ENCODE results near the gene TOLLIP. TPM values are rescaled to one million over a fixed set of nuclear protein-coding genes. Genes with fewer than 3 reads are reported as not detected.

The TOLLIP gene
- total RNA-seq, 1 donor from 2014 or later = 128 TPM

DNA sequence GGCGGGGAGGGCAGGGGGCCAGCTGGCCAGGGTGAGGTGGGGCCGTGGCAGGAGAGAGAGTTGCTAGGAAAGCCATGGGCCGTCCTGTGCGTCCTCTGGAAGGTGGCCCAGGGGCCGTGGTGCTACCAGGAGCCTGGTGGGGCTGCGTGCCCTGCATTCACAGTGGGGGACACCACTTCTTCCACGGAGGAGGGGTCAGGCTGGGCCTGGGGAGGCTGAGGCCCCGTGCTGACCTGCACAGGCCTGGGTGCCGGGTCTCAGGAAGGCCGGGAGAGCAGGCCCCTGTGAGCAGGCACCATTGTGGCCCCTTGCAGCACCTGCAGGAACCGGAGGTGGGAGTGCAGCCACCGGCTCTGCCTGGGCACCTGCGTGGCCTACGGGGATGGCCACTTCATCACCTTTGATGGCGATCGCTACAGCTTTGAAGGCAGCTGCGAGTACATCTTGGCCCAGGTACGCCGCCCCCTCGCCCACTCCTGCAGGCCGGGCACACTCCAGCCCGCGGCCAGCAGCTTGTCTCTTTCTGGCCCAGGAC, 74.6 kb downstream of the TOLLIP start:
- ATAC-seq (no peak), DNase-seq (ENCODE audit: low spot score) (peak; percentile 40)

DNA sequence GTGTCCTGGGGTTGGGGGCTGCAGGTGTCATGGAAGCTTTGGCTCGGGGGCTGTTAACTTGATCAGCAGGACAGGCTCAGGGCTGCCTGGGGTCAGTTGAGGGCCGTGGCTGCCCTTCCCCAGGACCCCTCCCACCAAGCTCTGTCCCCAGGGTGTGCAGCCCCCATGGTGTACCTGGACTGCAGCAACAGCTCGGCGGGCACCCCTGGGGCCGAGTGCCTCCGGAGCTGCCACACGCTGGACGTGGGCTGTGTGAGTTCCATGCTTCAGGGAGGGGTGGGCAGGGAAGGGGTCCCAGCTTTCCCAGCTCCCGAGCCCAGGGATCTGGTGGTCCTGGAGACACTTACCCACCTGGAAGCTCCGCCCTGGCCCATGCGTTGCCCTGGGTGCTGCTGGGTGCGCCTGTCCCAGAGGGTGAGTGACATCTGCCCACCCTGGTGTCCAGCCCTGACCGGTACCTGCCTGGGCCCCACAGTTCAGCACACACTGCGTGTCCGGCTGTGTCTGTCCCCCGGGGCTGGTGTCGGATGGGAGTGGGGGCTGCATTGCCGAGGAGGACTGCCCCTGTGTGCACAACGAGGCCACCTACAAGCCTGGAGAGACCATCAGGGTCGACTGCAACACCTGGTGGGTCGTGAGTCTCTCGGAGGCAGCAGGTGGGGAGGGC, 75.2 kb downstream of the TOLLIP start:
- ATAC-seq = no peak
- DNase-seq (ENCODE audit: low spot score) = peak; percentile 40

DNA sequence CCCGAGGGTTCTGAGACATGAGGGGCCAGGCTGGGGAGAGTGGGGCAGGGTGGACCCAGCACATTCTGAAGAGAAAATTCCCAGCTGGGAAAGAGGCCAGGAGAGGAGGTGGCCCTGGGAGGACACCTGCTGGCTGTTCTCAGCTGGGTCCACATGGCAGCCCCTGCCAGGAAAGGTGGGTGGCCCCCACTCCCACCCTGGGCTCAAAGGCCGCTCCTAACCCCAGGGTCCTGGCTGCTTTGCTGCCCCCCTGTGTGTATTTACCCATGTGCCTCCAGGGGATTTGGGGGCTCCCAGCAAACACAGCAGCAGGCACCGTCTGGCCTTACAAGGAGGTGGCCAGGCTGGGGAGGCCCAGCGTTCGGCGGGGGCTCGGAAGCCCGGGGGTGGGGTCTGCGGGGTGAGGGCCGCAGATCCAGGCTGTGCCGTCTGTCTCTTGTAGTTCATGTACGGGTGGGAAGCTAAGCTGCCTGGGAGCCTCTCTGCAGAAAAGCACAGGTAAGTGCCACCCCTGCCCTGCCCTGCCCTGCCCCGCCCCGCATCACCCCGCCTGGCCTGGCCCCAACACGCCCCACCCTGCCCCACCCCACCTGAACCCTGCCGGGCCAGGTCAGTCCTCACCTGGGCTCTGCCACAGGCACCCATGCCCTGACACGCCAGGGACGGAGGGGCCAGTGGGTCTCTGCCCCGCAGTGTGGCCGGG, 75.9 kb downstream of the TOLLIP start:
- ATAC-seq (no peak), DNase-seq (ENCODE audit: low spot score) (peak; percentile 36)

DNA sequence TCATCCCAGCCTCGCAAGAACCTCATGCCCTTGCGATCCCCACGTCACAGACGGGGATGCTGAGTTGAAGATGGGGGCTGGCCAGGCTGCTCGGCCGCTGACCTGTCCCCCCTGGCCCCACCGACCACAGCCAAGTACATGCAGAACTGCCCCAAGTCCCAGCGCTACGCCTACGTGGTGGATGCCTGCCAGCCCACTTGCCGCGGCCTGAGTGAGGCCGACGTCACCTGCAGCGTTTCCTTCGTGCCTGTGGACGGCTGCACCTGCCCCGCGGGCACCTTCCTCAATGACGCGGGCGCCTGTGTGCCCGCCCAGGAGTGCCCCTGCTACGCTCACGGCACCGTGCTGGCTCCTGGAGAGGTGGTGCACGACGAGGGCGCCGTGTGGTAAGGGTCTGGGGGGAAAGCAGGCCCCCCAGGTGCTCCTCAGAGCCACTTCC, 76.5 kb downstream of the TOLLIP start:
- no peak for ATAC-seq
- peak; percentile 41 for DNase-seq (ENCODE audit: low spot score)

DNA sequence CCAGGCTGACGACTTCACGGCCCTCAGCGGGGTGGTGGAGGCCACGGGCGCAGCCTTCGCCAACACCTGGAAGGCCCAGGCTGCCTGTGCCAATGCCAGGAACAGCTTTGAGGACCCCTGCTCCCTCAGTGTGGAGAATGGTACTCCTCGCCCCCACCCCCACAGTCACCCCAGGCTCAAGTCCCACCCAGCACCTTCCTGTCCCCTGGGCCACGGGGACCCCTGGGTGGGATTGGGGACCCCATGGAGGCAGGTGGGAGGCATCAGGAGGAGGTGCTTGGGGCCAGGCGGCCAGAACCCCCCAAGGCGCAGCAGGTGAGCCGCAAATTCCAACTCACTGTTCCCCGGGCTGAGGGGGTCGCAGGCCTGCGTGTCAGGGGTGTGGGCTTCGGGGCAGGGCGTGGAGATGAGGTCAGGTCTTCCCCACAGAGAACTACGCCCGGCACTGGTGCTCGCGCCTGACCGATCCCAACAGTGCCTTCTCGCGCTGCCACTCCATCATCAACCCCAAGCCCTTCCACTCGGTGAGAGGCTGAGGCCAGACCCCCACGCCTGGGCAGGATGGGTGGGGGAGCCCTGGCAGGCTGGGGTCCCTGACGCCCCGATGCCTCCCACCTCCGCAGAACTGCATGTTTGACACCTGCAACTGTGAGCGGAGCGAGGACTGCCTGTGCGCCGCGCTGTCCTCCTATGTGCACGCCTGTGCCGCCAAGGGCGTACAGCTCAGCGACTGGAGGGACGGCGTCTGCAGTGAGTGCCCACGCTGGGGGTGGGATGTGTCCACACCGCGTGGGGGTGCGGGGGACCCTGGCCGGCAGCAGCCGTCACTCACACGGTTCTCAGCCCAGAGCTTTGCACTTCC, 77.2 kb downstream of the TOLLIP start:
- no peak for ATAC-seq
- peak; percentile 42 for DNase-seq (ENCODE audit: low spot score)

DNA sequence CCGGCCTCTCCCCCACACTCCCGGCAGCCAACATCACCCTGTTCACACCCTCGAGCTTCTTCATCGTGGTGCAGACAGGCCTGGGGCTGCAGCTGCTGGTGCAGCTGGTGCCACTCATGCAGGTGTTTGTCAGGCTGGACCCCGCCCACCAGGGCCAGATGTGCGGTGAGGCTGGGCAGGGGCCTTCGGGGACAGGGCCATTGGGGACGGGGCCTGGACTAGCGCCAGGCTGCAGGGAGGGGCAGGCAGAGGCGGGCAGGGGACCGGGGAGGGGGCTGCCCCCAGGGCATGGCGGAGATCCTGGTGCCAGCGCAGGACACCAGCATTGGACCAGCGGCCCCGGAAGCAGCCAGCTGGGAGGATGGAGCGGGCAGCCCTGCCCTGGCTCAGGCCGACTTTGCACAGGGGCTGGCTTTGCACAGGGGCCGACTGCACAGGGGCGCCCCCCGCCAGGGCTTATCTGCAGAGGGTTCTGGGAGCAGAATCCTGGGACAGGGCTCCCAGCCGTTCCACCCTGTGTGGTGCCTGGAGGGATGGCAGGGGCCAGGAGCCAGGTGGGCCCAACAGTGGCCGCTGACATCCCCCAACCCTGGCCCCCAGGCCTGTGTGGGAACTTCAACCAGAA, 77.9 kb downstream of the TOLLIP start:
- DNase-seq (ENCODE audit: low spot score) = no peak
- no peak for ATAC-seq

DNA sequence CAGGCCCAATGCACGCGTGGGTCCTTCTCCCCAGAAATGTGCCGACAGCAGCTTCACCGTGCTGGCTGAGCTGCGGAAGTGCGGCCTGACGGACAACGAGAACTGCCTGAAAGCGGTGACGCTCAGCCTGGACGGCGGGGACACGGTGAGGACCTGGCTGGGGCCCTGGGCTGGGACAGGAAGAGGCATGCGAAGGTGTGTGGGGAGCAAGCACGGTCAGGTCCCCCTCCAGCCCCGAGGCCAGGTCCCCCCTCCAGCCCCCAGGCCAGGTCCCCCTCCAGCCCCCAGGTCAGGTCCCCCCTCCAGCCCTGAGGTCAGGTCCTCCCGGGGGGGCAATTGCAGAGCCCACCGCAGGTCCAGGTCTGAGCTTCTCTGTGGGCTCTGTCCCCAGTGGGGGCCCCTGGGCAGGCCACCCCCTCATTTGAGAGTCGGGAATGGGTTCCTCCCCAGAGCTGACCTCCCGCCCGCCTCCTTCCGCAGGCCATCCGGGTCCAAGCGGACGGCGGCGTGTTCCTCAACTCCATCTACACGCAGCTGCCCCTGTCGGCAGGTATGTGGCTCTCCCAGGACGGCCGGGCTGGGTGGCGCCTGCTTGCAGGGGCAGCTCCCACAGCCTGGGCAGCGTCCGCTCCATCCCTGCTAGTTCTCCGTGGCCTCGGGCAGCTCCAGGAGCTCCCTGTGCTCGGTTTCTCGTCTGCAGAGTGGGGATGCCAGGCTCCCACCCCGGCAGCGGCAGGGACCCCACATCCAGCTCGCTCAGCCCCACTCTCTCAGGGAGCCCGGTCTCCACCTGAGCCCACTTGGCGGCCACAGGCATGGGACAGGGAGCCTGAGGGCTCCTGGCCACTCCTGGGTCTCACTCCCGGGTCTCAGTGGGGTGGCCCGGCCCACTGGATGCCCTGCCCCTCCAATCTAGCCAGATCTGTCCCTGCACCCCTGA, 78.7 kb downstream of the TOLLIP start:
- ATAC-seq (no peak), DNase-seq (ENCODE audit: low spot score) (no peak)

DNA sequence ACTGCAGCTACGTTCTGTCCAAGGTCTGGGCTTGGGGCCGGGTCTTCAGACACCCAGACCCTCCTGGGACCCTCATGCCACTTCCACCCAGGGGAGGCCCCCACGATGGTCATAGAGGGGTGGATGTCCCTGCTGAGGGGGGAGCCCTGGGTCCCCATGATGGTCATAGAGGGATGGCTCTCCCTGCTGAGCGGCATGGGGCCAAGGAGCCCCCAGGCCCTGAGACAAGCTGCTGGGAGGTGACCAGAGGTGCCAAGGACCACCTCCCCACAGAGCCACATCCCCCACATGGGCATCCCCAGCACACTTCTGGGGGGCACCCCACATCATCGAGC, 79.3 kb downstream of the TOLLIP start:
- ATAC-seq (no peak), DNase-seq (ENCODE audit: low spot score) (no peak)

DNA sequence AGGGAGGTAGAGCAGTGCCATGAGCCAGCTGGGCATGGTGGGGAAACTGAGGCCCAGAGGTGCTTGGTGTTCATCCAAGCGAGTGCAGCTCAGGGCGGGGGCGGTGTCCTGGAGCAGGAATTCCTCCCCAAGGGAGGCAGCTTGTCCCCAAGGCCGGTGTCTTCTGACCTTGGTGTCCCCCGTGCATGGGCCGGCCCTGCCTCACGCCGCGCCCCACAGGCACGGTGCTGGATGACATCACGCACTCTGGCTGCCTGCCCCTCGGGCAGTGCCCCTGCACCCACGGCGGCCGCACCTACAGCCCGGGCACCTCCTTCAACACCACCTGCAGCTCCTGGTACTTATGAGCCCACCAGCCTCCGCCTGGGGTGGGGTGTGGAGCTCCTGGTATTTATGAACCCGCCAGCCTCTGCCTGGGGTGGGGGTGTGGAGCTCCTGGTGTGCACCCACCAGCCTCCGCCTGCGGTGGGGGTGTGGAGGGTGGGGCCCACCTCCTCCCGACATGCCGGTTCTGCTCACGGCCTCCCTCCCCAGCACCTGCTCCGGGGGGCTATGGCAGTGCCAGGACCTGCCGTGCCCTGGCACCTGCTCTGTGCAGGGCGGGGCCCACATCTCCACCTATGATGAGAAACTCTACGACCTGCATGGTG, 79.8 kb downstream of the TOLLIP start:
- DNase-seq (ENCODE audit: low spot score) (no peak), ATAC-seq (no peak)

DNA sequence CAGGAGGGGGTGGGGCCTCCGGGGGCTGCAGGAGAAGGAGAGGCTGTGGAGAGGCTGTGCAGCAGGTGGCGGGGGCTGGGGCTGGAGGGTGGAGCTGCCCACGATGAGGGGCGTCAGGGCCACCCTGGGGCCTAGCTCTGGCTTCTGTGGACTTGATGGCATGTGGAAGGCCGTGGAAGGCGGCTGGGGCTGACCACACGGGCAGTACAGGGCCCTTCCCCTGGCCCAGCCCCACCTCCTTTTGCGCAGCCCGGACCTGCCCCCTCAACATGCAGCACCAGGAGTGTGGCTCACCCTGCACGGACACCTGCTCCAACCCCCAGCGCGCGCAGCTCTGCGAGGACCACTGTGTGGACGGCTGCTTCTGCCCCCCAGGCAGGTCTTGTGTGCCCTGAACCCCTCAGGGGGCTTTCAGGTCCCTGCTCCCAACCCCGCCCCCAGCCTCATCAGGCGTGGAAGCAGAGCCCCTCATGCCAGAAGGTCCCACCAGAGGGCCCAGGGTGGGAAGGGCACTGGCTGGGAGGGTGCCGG, 80.4 kb downstream of the TOLLIP start:
- DNase-seq (ENCODE audit: low spot score) = no peak
- ATAC-seq = no peak

DNA sequence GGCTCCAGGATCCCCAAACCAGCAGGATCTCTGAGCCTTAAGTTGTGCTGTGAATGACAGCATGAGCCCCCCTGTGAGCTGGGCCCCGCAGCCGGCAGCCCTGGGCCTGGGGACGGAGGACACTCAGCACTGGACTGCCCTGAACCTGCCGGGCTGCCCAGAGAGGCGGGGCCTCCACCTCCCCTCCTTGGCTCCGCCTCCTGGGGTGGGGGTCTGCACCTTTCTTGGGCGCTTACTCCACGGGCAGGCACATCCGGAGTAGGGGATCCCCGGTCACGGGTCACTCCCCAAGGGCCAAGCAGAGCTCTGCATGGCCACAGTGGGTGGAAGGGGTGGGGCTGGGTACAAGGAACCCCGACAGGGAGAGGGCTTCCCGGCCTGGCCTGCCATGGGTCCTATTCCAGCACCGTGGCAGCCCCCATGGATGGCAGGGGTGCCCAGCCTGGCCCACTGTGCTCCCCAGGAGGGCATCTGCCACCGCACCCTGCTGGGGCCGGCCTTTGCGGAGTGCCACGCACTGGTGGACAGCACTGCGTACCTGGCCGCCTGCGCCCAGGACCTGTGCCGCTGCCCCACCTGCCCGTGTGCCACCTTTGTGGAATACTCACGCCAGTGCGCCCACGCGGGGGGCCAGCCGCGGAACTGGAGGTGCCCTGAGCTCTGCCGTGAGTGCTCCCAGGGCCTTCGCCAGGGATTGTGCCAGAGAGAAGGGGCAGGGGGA, 81.2 kb downstream of the TOLLIP start:
- no peak for ATAC-seq

DNA sequence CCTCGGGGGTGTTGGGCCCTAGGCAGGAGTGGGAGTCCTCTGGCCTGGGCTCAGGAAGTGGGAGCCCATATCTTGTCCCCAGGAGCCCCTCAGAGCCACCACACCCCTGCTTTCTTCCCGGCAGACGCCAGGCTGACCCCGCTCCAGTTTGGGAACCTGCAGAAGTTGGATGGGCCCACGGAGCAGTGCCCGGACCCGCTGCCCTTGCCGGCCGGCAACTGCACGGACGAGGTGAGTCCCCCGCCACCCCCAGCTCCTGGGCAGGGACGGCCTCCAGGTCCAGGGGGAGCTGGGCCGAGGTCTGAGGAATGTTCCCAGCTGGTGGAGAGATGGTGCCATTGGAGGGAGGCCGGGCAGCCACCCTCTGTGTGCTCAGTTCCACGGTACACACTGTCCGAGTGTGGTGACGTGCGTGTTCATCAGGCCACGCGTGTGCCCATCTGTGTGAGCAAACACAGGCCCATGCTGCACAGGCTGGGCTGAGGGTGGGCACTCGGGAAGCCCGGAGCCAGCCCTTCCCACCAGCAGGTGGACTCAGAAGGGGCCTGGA, 81.8 kb downstream of the TOLLIP start:
- no peak for ATAC-seq
- no peak for DNase-seq (ENCODE audit: low spot score)

More for the DNA sequence above, 81.2 kb downstream of the TOLLIP start:
- no peak for DNase-seq (ENCODE audit: low spot score)

DNA sequence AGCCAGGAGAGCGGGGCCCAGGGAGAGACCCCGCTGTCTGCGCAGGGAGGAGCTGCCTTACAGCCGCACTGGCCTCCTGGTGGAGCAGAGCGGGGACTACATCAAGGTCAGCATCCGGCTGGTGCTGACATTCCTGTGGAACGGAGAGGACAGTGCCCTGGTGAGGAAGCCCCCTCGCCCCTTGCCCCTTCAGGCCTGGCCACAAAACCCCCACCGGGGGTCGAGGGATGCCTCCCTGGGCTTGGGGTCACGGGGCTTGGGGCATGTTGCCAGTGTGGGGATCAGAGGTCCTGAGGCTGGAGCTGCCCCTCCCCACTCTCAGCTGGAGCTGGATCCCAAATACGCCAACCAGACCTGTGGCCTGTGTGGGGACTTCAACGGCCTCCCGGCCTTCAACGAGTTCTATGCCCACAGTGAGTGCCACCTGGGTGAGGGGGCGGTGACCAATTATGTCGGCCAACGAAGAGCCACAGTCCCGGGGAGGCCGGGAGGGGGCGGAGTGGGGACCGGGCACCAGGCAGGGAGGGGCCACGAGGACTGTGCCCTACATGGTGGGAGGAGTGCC, 82.4 kb downstream of the TOLLIP start:
- ATAC-seq = no peak
- no peak for DNase-seq (ENCODE audit: low spot score)

DNA sequence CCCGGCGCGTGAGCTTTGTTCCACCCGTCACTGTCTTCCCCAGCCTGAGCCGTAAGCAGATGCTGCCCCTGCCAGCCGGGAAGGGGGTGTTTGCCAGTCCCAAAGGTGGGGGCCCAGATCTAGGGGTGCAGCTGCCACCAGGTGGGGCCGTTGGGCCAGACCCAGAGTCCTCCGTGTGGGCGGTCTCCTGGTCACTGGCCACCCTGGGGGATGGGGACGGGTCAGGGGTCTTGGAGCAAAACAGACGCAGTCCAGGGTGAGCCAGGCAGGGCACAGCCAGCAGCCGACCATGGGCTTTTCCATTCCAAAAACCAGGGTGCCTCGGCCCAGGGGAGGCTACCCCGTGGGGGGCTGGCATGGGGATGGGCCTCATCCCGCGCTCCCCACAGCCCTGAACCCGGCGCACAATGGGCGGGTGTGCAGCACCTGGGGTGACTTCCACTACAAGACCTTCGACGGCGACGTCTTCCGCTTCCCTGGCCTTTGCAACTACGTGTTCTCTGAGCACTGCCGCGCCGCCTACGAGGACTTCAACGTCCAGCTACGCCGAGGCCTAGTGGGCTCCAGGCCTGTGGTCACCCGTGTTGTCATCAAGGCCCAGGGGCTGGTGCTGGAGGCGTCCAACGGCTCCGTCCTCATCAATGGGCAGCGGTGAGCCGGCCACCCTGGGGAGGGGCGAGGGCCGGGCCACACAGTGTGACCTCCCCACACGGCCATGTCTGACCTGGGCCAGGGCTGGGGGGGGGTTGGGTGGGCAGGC, 83.0 kb downstream of the TOLLIP start:
- ATAC-seq (no peak), DNase-seq (ENCODE audit: low spot score) (peak; percentile 43)

DNA sequence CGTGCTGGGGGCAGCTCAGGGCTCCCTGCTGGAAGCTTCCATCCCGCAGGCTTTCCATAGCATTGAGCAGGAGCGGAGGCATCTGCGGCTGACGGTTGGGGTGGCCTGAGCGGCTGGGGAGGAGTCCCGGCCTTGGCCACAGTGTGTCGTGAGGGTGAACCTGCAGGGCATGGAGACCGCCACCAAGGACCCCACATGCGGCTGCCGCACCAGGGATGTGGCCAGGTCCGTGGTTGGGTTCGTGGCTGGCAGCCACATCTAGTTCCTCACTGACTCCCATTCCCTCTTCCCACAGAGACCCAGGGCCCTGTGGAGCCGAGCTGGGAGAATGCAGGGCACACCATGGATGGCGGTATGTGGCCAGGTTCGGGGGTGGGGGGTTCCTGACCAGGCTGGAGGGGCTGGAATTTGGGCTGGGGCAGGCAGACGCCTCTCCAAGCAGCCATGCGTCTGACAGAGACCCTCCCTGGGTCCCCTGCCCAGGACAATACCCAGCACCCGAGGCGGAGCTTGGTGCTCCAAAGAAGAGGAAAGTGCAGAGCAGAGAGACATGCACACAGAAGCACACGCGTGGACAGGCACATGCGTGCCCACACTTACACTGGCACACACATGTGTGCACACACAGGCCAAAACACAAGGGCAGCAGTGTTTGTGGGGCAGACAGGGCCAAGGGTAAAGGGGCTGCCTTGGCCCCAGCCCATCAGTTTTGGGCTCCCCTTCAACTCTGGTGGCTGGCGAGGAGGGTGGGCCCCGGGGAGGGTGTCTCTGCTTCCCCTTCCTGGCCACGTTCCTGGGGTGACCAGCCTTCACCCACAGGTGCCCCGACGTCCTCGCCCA, 83.8 kb downstream of the TOLLIP start:
- no peak for ATAC-seq
- DNase-seq (ENCODE audit: low spot score) = peak; percentile 38

Data from left lobe of liver (tissue), 2 donors.